HG03432 (cell line): ENCODE data around the gene NDUFV2.

Source experiments
- ATAC-seq: cut with Tn5 transposase; IDR thresholded peaks from one replicate; pipeline ENCODE4 v1.9.1; 2021; ENCODE audit warnings: mild to moderate bottlenecking, moderate library complexity; ENCODE audit not compliant: unreplicated experiment

NDUFV2 gene

DNA sequence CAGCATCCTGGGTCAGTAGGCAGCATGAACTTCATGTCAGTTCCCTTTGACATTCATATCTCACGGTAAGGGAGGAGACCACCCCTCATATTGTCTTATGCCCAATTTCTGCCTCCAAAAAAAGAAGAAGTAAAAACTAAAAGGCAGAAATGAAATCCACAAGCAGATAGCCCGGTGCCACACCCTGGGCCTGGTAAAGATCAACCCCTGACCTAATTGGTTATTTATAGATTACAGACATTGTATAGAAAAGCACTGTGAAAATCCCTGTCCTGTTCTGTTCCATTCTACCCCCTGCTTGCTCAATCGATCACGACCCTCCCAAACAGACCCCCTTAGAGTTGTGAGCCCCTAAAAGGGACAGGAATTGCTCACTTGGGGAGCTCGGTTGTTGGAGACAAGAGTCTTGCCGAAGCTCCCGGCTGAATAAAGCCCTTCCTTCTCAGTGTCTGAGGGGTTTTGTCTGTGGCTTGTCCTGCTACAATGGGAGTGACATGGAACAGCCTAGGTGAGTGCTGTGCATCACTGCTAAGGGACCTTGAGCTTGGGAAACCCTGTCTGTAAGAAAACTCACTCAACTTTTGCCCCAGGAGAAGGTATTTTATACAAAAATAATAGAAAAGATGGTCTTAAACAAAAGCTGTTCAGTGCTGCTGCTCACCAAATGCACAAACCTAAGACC is 11.1 kb downstream of the NDUFV2 start:
- no peak for ATAC-seq

DNA sequence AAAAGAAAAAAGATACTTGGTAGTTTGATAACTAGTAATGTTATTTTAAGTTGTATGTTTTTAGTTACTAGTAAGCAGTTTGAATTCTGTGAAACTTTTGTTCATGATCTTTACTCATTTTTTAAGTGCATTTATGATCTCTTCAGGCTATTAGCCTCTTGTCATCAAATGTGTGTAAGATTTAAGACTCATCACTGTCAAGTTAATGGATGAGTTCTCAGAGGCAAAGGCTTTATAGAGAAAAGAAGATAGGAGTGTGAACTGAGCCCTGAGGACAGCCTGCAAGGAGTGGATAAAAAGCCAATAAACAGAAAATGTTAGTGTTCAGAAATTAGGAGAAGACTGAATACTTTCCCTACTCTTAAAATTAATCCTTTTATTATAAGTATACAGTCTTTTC is 13.5 kb downstream of the NDUFV2 start:
- ATAC-seq, result no peak

DNA sequence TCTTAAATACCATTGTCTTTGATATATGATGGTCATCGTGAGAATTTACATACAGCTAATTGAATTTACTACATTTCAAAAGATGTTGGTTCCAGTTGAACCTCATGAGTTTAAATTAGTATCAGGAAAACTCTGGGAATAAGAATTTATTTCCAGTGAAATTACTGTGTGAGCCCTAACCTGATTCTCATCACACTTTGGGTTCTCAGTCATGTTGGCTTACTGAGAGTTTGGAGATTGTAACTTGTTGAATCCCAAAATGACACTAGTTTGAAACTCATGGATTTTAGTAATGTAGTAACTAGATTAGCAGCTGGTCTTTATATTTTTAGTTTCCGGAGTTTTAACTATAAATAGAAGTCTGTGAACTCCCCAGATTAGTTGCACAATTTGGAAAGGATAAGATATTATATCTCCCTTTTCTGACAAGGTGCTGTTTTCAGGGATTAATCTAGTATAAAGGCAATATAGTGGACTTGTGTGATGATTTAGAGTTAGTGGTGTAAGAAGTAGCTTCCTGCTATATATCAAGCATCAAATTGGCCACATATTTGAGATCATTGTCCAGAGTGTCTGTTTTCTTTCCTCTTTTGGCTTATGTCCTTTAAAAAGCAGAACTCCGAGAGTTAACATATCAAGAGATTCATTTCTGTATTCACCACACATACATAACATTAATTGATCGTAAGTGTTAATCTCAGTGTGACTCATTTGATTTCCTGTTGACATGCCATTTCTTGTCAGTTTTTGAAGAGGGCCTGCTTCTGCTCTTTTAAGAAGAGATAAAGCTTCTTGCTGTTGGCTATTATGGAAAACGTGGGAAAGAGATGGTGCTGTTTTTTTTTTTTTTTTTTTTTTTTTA is 15.7 kb downstream of the NDUFV2 start:
- no peak for ATAC-seq

DNA sequence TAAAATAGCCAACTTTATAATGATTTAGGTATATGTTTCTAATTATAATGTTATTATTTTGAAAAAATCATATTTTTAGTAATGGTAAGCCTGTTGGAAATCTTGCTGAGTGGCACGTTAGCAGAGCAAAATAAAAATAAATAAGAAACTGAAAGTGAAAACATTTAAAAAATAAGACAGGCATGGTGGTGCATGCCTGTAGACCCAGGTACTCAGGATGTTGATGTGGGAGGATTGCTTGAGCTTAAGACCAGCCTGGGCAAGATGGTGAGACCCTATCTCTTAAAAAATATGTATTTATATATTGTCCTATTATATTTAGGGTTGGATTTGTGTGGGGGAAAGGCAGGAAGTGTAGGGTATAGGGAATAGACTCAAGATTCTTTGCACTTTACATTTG is 18.3 kb downstream of the NDUFV2 start:
- ATAC-seq, result no peak

DNA sequence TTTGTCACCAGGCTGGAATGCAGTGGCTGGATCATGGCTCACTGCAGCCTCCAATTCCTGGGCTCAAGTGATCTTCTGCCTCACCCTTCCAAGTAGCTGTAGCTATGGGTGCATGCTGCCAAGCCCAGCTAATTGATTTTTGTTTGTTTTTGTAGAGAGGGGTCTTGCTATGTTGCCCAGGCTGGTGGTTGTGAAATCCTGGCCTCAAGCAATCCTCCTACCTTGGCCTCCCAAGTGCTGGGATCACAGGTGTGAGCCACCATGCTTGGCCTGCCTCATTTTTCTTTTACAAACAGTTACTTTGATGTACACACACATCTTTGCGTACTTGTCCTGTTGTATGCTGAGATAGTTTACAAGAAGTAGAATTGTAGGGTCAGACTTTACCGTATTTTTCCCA is 21.0 kb downstream of the NDUFV2 start:
- no peak for ATAC-seq

DNA sequence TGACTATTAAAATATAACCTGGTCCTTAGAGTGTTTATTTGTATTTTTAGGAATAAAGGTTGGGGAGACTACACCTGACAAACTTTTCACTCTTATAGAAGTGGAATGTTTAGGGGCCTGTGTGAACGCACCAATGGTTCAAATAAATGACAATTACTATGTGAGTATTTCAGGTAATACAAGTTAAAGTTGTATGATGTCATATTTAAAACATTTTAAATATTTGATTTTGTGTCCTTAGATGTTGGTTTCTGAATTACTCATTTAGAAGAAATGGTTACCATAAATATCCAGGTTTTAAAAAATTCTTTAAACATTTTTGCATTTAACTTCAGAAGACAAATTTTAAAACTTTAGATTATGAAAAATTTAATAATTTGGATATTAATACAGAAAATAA is 22.3 kb downstream of the NDUFV2 start:
- ATAC-seq, result no peak

DNA sequence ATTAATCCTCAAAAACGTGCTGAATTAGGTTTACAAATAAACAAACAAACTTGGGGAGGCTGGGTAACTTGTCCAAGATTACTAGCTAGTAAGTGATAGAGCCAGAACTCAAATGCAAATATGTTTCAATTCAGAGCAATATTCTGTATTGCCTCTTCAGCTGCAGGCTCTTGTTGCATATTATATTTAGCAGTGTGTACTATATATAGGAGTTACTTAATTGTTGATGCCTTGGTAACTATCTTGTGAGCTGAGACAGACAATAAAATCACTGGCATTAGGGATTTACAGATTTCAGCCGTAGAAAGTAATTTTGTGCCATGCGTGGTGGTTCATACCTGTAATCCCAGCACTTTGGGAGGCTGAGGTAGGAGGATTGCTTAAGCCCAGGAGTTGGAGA is 23.8 kb downstream of the NDUFV2 start:
- ATAC-seq, result no peak

DNA sequence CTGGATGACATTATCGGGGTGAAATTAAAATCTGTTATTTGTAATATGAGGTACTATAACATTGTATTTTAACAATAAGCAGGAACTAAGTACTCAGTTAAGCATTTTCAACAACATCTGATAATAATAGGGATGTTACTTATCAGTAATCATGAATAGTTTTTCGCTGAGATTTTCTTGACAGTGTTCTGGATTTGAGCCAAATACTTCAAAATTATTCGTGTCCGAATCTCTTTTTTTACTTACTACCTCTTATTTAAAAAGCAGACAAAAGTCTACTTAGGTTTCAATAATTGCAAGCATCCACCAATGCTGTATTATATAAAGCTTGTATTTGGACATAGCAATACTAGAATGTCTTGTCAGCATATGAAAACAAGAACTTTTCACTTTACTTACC is 27.7 kb downstream of the NDUFV2 start:
- ATAC-seq, result no peak

DNA sequence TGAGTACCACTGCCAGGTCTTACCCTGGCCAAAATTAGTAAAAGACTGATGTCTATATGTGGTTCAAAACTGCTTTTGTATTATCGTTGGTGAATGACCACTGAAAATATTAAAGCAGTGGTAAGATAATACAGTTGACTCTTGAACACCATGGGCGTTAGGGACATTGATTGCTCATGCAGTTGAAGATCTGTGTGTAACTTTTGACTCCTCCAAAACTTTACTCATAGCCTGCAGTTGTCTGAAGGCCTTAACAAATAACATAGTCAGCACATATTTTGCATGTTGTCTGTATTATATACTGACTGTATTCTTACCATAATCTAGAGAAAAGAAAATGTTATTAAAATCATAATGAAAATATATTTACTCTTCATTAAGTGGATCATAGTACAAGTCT is 28.3 kb downstream of the NDUFV2 start:
- no peak for ATAC-seq

DNA sequence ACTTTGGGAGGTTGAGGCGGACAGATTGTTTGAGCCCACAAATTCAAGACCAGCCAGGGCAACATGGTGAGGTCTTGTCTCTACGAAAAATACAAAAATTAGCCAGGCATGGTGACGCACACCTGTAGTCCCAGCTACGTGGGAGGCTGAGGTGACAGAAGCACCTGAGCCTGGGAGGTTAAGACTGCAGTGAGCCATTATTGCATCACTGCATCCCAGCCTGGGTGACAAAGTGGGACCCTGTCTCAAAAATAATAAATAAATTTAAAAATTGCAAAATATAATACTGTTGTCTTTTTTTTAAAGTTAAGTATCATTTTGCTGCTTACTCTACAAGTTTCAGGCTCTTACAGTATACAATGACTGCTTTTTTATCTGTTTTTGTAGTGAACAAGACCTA is 30.1 kb downstream of the NDUFV2 start:
- ATAC-seq, result no peak

DNA sequence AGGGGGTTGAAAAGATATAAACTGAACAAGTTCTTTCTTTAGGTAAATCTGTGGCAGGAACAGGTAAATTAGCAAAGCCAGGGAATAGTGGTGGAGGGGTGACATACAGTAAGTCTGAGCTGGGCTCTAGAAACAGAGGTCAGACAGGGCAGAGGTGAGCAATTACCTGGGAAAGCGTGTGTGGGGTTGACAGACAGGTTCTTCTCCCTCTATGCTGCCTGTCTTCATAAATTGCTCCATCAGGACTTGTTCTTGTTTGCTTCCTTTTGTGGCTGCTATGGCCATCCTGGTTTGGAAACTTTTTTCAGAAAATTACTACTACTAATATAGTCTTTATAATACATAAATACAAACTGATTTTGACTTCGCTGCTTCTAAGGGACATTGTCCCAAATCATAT is 30.7 kb downstream of the NDUFV2 start:
- ATAC-seq, result no peak

DNA sequence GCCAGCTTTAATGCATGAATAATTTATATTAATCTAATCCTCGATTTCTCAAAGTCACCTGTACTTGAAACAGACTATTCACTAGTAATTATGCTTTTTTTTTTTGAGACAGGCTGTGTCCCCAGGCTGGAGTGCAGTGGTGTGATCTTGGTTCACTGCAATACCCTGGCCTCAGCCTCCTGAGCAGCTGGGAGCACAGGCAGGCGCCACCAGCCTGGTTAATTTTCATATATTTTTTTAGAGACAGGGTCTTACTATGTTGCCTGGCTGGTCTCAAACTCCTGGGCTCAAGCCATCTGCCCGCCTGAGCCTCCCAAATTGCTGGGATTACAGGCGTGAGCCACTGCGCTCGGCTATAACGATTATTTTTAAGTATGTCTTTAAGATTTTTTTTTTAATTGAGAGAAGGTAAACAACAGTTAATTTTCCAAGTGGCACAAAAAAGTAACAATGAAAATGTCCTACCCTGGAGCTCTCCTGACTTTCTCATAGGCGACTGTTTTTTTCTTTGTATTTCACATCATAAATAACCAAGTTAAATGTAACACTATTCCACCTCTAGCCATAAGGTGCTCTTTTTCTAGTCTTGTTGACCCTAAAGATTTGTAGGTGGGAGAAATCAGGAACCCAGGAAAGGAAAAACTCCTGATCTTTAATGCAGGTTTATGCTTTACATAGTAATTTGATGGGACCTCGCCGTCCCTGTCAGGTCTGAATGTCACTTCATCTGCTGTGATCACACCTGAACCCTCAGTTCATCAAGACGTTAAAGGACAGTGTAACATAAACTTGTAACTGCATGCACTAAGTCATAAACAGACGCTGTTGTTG is 32.8 kb downstream of the NDUFV2 start:
- ATAC-seq, result no peak

DNA sequence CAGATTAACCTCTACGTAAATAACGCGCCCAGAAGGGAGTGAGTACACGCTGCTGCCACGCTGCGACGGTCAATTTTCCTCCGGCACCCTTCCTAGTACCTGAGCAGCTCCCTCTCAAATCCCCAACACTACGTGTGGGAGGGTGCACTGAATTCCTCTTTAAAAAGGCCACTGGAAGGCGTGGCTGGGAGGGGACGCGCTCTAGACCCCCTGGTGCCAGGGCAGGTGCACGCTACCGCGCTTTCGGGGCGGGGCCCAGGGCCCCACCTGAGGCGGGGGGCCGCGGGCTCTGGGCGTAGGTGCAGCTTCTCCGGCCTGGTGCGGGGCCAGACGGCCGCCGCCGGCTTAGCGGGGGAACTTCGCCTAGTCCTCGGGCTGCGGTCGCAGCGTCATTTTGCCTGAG is 33.4 kb downstream of the NDUFV2 start:
- ATAC-seq, result peak; percentile 26

DNA sequence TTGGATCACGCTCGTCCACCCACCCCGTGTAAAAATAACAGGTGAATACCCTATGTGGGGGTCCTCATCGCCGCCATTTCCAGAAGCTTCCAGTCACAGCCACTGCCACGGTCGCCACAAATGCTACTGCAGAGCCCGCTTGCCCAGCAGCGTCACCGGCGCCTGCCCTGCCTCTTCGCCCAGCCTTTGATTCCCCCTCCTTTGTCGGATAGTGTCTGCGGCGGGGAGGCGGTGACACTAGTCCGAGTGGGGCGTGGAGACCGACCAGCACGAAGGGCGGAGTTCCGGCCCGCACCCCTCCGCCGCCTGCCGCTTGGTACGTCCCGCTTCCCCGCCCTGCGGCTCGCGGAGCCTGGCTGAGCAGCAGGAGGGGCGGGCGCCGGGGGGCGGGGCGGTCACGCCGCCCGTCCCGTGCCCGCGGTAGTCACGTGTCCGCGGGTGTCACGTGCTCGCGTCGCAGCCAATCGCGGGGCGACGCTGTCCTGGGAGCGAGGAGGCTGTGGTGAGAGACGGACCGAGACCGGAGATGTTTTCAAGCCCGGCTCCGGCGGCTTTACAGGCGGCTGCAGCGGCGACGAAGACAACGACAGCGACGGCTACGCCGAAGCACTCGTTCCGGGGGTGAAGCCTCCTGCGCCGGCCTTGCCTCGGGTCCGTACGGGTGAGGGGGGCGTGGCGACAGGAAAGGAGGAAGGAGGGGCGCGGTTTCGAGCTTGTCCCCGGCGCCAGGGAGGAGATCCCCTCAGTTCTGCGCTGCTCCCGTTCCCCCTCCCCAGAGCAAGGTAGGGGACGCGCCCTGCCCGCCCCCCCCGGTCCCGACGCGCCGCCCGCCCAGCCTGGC is 34.0 kb downstream of the NDUFV2 start, which contains the start of gene ANKRD12:
Gene ANKRD12, plus strand, starts transcription at position 467 of the 841 bp plus-strand sequence. CDS start 45,652 bp downstream, outside the sequence.
- ATAC-seq, result peak; percentile 71

DNA sequence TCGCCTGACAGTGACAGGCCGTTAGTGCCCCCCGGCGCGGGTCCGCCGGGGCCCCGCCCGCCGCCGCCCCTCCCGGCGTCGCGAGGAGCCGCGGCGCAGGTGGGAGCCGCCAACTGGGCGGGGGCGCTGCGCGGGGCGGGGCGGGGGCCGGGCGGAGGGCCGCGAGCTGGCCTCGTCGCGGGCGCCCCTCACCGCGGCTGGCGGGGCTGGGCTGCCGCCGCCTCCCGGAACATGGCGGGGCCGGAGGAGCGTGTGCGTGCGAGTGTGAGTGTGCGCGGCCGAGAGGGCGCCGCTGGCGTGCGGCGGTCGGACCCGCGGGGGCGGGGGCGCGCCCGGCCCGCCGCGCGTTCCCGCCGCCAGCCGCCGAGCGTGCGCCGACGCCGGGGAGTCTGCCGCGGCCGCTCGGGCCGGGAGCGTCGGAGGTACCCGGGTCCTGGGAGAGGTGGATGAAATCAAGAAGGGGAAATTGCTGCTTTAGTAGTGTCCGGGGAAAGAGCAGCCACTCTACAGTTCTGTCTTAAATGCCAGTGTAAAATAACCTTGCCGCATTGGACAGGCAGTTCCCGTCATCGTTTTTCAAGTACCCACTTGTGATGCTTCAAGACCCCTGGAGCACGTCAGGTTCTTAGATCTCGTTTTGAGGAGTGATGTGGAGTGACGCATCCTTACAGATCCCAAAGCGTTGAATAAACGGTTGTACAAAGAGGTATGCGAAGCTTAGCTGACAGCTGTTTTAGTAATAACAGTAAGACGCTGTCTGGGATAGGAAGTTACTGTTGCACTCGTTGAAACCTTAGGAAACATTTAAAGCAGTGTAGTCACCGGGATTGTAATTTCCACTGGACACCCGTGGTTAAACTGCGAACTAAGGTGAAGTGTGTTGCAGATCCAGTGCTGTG is 34.9 kb downstream of the NDUFV2 start:
- ATAC-seq, result peak; percentile 48

DNA sequence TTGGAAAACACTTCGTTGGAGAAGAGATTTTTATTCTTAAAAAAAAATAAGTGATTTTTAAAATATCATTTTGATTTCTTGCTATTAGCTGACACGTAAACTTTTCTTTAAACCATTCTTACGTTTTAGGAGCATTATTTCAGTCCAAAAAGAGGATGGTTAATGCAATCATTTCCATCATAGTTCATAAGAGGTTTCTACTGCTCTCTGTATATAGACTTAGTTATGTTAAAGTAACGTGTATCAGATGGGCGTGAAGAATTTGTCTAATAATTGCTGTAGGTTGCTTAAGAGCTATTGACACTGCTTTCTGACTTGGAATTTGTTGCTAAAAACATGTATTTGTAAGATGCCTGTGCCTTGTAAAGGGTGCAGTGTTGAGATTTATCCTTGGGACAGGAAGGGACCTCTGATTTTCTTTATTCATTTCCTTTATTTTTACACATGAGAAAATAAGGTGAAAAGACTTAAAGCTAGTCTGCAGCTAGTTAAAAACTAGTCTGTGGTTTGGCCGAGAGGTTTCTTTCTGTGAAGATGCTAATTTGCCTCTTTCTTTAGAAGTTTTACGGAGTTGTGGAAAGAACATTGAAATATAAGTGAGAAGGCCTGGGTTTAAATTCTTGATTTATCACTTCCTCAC is 37.0 kb downstream of the NDUFV2 start:
- ATAC-seq, result no peak

DNA sequence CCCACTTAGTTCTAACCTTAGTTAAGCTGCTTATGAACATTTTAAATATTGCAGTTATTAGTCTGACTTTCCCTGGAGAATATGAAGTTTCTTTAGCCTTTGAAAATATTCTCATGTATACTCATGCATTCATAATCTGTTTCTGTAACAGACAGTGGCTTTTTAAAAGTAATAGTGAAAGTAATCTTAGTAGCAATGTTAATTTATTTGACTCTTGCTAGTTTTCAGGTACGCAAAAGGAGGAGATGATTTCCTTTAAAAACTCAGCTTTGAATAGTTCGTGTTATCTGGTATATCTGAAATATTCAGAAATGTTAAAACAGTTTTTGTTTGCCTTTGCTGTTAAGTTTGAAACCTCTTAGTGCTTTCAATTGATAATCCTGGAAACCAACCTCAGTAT is 37.9 kb downstream of the NDUFV2 start:
- no peak for ATAC-seq

DNA sequence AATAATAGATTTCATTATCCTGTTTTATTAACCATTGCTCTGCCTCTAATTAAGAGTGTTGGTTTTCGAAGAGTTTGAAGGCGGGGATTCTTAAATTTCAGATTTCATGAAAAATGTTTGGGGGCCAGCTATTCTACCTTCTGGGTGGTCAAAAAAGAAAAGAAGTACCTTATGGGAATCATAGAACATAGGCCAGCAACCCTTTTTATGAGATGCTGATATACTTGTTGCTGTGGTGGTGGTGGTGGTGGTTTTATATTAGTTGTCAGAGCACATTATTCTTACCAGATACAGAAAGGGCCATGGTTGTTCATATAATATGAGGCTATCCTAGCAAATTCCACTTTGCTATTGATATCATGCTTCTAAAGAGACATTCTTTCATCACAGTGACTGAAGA is 38.5 kb downstream of the NDUFV2 start:
- no peak for ATAC-seq

DNA sequence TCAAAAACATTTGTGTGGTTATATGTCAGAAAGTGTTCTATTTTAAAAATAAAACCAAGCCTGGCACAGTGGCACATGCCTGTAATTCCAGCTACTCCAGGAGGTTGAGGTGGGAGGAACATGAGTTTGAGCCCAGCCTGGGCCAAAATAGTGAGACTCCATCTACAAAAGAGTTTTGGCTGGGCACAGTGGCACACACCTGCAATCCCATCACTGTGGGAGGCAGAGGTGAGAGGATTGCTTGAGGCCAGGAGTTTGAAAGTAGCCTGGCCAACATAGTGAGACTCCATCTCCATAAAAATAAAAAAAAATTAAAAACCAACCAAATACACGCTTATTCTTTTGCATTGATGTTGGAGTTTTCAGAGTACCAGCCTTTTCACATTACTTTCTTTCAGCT is 43.7 kb downstream of the NDUFV2 start:
- no peak for ATAC-seq
